Colon (tissue), 2 donors: ENCODE results near the gene NOD1.

Source experiments
- FAIRE-seq: peaks from 2 replicates; lab custom pipeline; 2012; peaks lifted over from hg19 to GRCh38; lab: Jason Lieb, UNC
- donor health status: control.
- donor health status: control.

NOD1 gene

GRCh38 chr7:30468791-30469190 is 9.8 kb downstream of the NOD1 start:
- no peak for FAIRE-seq

GRCh38 chr7:30468041-30468440 is 10.5 kb downstream of the NOD1 start:
- no peak for FAIRE-seq

GRCh38 chr7:30467271-30467670 is 11.3 kb downstream of the NOD1 start:
- FAIRE-seq, result no peak

- no peak for FAIRE-seq
Measured at GRCh38 chr7:30466266-30466665, 12.3 kb downstream of the NOD1 start.

GRCh38 chr7:30465811-30466180 is 12.8 kb downstream of the NOD1 start:
- no peak for FAIRE-seq

GRCh38 chr7:30465046-30465810 is 13.4 kb downstream of the NOD1 start:
- no peak for FAIRE-seq

GRCh38 chr7:30464231-30464671 is 14.3 kb downstream of the NOD1 start:
- no peak for FAIRE-seq

GRCh38 chr7:30463405-30464145 is 15.0 kb downstream of the NOD1 start:
- FAIRE-seq, result no peak

GRCh38 chr7:30462179-30462578 is 16.4 kb downstream of the NOD1 start:
- no peak for FAIRE-seq

GRCh38 chr7:30460246-30460633 is 18.3 kb downstream of the NOD1 start:
- no peak for FAIRE-seq

GRCh38 chr7:30459591-30460245 is 18.9 kb downstream of the NOD1 start:
- FAIRE-seq, result no peak

- FAIRE-seq, result no peak
Measured at GRCh38 chr7:30458311-30458710, 20.3 kb downstream of the NOD1 start.

- FAIRE-seq, result no peak
Measured at GRCh38 chr7:30453921-30454320, 24.7 kb downstream of the NOD1 start.

- no peak for FAIRE-seq
Measured at GRCh38 chr7:30453016-30453415, 25.6 kb downstream of the NOD1 start.

GRCh38 chr7:30452280-30452930 is 26.2 kb downstream of the NOD1 start:
- no peak for FAIRE-seq

GRCh38 chr7:30451539-30452279 is 26.9 kb downstream of the NOD1 start:
- FAIRE-seq, result no peak

- no peak for FAIRE-seq
Measured at GRCh38 chr7:30450983-30451497, 27.5 kb downstream of the NOD1 start.

GRCh38 chr7:30450240-30450982 is 28.2 kb downstream of the NOD1 start:
- FAIRE-seq, result no peak

- FAIRE-seq, result no peak
Measured at GRCh38 chr7:30448461-30449189, 30.0 kb downstream of the NOD1 start.

- FAIRE-seq, result no peak
Measured at GRCh38 chr7:30447466-30447865, 31.1 kb downstream of the NOD1 start.
